Adrenal gland (tissue), 12 donors: ENCODE results near the gene FOXP2. TPM values are rescaled to one million over a fixed set of nuclear protein-coding genes. Genes with fewer than 3 reads are reported as not detected.

Source experiments
- DNase-seq, 7 donors: peaks; one replicate each; pipeline ENCODE4 v3.0.0-alpha.2; 2019 to 2020
- H3K27ac ChIP-seq, 5 donors: fragments of 200-600 bp; sonication (generic) in 4 of 5; 1 replicate in 3 of 5; 2 replicates in 2 of 5; pipeline versions ENCODE4 v1.5.1 to v1.8.0; 2016 to 2020; ENCODE audit warnings: mild to moderate bottlenecking in 1 of 5
- H3K27me3 ChIP-seq: fragments of 200-600 bp; 2 replicates; pipeline ENCODE4 v1.8.0; 2021
- H3K36me3 ChIP-seq, 2 donors: fragments of 200-600 bp; replicated peaks in 1 of 2; 1 replicate in 1 of 2; 2 replicates in 1 of 2; pipeline versions ENCODE4 v1.5.1 to v1.8.0; 2018 to 2022
- H3K4me1 ChIP-seq, 2 donors: fragments of 200-600 bp; replicated peaks in 1 of 2; 1 replicate in 1 of 2; 2 replicates in 1 of 2; pipeline versions ENCODE4 v1.5.1 to v1.8.0; 2018 to 2021
- H3K4me3 ChIP-seq, 4 donors: fragments of 200-600 bp; sonication (generic) in 3 of 4; one replicate each; pipeline ENCODE4 v1.5.1; 2016 to 2018
- H3K9me3 ChIP-seq, 3 donors: fragments of 200-600 bp; sonication (generic) in 1 of 3; replicated peaks in 1 of 3; 1 replicate in 2 of 3; 2 replicates in 1 of 3; pipeline versions ENCODE4 v1.5.1 to v1.8.0; 2016 to 2021
- CTCF ChIP-seq, 6 experiments: fragments of 450-650 bp in 4 of 6; fragments of 200-600 bp in 2 of 6; sonication (generic) in 1 of 6; IDR thresholded peaks; 1 replicate in 5 of 6; 2 replicates in 1 of 6; pipeline versions ENCODE4 v1.5.1 to v1.8.0; 2016 to 2021; ENCODE audit warnings: antibody characterized with exemption in 6 of 6, mild to moderate bottlenecking in 2 of 6, moderate library complexity in 1 of 6
- POLR2A ChIP-seq, 2 donors: fragments of 450-650 bp; IDR thresholded peaks; one replicate each; pipeline ENCODE4 v1.6.1; 2017; ENCODE audit warnings: antibody characterized with exemption in 2 of 2, mild to moderate bottlenecking in 2 of 2, moderate library complexity in 1 of 2
- WGBS, 4 donors: extraction: QIAGEN DNeasy Blood & Tissue Kit in 2 of 4; methylation state at CpG; one replicate each; pipeline versions ENCODE4 v1.1.5 to v1.1.7; 2013 to 2017; 5-methylcytosine and 5-hydroxymethylcytosine counted together
- intact Hi-C, 2 donors: fragments of 100-400 bp; cut with DNase I; formaldehyde crosslinking; loops; one replicate each; pipeline versions ENCODE4 v1.14.1 to v1.15.0; 2022 to 2023
- polyA plus RNA-seq, 3 donors: library from polyadenylated mRNA; stranded (reverse); fragments of 200-250 nt in 2 of 3; fragments of 350-450 nt in 1 of 3; fragmentation: Illumina TruSeq in 1 of 3; extraction: RNeasy Lipid Tissue Mini Kit (QIAGEN cat#74804) in 1 of 3; gene quantifications; one replicate each; pipeline ENCODE4 v1.2.3, GENCODE V29; 2013 to 2014
- total RNA-seq, 9 donors: library from RNA; depleted of rRNA in 4 of 9; stranded (reverse); fragments of >200 nt in 4 of 9; fragments of 120-200 nt in 1 of 9; fragmentation: NEBNext Ultra II Directional in 1 of 9; extraction: Animal tissue kit (Norgen Biotek cat#: 25700) in 1 of 9; gene quantifications; one replicate each; pipeline versions ENCODE4 v1.1.0 to v1.2.4, GENCODE V29; 2013 to 2023
- donor health status: healthy with polysubstance abuse.
- donor health status: Bipolar disorder and iron deficiency.
- donor health status: DM: yes; HTN: yes; CAD: no.
- donor health status: DM: no; HTN: no; CAD: no.
- donor health status: DM: no; HTN: no; CAD: no.
- donor health status: DM: yes; HTN: yes; CAD: no.

Gene FOXP2
- total and polyA plus RNA-seq, 12 donors, result 1.1 to 14.5 (median 2.7) TPM

DNA sequence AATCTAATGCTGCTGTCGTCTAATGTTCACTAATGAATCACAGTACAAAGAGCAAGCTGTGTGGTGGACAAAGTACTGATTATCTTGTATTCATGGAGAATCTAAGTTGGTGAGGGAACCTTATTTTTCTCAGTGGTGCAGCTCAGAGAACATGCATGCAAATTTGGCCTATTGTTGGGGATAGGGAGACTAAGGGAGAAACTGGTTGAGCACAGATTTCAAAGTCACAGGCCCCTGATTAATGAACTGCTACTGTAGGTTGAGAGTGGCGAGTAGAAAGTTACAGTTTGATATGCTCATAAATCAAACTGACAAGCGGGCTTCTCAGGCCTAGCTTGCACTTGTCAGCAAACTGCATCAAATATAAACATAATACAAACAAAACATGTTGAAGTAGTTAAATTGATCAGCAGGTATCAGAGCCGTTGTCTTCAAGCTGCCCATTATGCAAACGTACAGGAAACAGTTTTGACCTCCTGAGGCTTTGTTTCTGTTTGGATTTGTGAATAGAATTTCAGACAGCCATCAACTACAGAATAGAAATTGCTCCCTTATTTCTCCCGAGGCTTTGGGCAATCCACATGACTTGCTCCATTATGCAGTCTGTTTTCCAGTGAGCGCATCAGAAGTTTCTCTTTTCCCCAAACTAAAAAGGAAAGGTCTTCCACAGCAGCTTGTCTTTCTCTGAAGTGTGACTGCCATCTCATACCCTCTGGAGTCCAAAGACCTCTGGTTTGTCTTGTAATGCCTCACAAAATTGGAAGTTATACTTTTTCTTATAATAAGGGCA, 215.8 kb downstream of the FOXP2 start:
- Histone ChIP-seq H3K27ac (no peak overlapping the region), H3K27me3 (no peaks in the 10 kb centered on the region), H3K4me3 (no peak overlapping the region), H3K9me3 (no peaks in the 10 kb centered on the region), H3K36me3 (no peaks in the 10 kb centered on the region), H3K4me1 (no peaks in the 10 kb centered on the region)
- TF ChIP-seq POLR2A (IDR thresholded peaks at IDR 0.05), result no peak
- 71 to 83% (median 76%) methylated on average over 7 of the region's 7 CpGs for WGBS, 4 donors
- DNase-seq, result no peak
- intact Hi-C loops, result no loop called here

DNA sequence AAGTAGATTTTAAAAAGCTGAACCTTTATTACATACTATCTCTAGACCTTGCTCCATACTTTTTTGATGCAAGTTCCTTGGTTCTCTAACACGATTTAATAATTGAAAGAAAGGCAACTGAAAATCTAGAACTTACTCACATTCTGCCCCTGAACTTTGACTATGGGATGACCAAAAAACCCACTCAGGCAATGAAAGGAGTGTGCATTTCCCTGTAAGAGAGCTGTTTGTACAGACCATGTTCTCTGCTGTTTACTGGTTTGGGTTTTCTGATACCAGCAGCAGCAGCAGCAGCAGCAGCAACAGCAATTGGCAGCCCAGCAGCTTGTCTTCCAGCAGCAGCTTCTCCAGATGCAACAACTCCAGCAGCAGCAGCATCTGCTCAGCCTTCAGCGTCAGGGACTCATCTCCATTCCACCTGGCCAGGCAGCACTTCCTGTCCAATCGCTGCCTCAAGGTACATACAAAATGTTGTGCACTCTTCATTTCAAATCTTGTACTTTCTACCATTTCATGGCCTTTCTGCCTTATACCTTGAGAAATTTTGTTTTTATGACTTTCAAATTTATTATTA, 216.7 kb downstream of the FOXP2 start:
- Histone ChIP-seq H3K36me3 (no peaks in the 10 kb centered on the region), H3K27ac (no peak overlapping the region), H3K4me1 (no peaks in the 10 kb centered on the region), H3K27me3 (no peaks in the 10 kb centered on the region), H3K4me3 (no peak overlapping the region), H3K9me3 (no peaks in the 10 kb centered on the region)
- 78 to 89% (median 81%) methylated on average over 3 of the region's 3 CpGs for WGBS, 4 donors
- intact Hi-C loops, result no loop called here
- no peak for TF ChIP-seq CTCF (IDR thresholded peaks at IDR 0.05)
- no peak for TF ChIP-seq POLR2A (IDR thresholded peaks at IDR 0.05)
- no peak for DNase-seq

- no peak for DNase-seq
Measured at GRCh38 chr7:114639451-114639850, 224.8 kb downstream of the FOXP2 start.

DNA sequence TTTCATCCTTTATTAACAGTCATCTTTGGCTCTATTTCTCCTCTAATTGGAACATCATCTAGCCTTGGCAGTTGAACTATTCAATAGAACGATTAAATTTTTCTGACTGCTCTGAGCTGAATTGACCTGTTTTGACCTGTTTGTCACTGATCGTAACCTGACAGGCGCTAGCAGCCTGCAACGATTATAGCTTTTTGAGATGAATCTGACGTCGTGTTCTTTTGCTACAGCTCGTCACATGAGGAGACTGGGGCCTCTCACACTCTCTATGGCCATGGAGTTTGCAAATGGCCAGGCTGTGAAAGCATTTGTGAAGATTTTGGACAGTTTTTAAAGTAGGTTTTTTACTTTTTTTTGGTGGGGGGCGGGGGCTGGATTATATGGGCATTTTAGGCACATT, 229.8 kb downstream of the FOXP2 start:
- intact Hi-C loops, result no loop called here
- no peak for TF ChIP-seq POLR2A (IDR thresholded peaks at IDR 0.05)
- no peak for TF ChIP-seq CTCF (IDR thresholded peaks at IDR 0.05)
- Histone ChIP-seq H3K4me3 (no peak overlapping the region), H3K27me3 (no peaks in the 10 kb centered on the region), H3K27ac (no peak overlapping the region), H3K36me3 (no peaks in the 10 kb centered on the region), H3K4me1 (no peaks in the 10 kb centered on the region), H3K9me3 (no peaks in the 10 kb centered on the region)
- 77 to 91% (median 83%) methylated on average over 8 of the region's 8 CpGs for WGBS, 4 donors
- no peak for DNase-seq

More at GRCh38 chr7:114639451-114639850, 224.8 kb downstream of the FOXP2 start:
- WGBS, 4 donors, result 93 to 97% (median 95%) methylated on average over 1 of the region's 1 CpG
- TF ChIP-seq POLR2A (IDR thresholded peaks at IDR 0.05), result no peak
- TF ChIP-seq CTCF (IDR thresholded peaks at IDR 0.05), result no peak
- Histone ChIP-seq H3K4me1 (no peaks in the 10 kb centered on the region), H3K36me3 (no peaks in the 10 kb centered on the region), H3K27me3 (no peaks in the 10 kb centered on the region), H3K27ac (no peak overlapping the region), H3K4me3 (no peak overlapping the region), H3K9me3 (no peaks in the 10 kb centered on the region)
- intact Hi-C loops, result no loop called here

DNA sequence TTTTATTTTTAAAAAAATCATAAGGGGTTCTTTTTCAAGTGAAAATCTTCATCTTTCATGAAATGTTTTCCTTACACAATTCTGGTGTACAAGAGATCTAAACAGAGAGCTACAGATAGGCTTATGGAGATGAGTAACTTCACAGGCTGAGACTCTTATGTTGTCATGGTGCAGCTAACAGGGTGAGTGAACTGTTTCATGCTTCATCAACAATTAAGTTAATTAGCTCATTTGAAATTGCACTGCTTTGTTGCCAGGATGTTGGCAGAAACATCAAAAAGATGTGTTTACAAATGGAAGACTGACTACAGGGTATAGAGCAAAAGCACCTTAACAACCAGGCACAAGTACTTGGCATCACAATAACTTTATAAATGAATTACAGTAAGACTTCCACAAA, 230.8 kb downstream of the FOXP2 start:
- no peaks in the 10 kb centered on the region for H3K4me1 ChIP-seq
- no peaks in the 10 kb centered on the region for H3K36me3 ChIP-seq
- H3K27me3 ChIP-seq, result no peaks in the 10 kb centered on the region
- DNase-seq, result no peak
- H3K4me3 ChIP-seq, result no peak overlapping the region
- no peaks in the 10 kb centered on the region for H3K9me3 ChIP-seq
- intact Hi-C loops, result no loop called here
- no peak overlapping the region for H3K27ac ChIP-seq
- TF ChIP-seq CTCF (IDR thresholded peaks at IDR 0.05), result no peak
- no peak for TF ChIP-seq POLR2A (IDR thresholded peaks at IDR 0.05)
